ENCODE measurements around the gene TTC12. TPM values are rescaled to one million over a fixed set of nuclear protein-coding genes. Genes with fewer than 3 reads are reported as not detected.
A peak's percentile ranks its signal among the peaks of the same experiment; 100 is the strongest.

The TTC12 gene
- total and polyA plus RNA-seq, 9 of the 15 experiments (the other 6 are each of a cell fraction or from before 2014, with no cell fraction given), result 5.1 to 19.9 (median 13.4) TPM

GRCh38 chr11:113314389-113315301, at the start of gene TTC12 (continued):
- TF ChIP-seq ZBTB34 (CRISPR knock-in tag; IDR thresholded peaks at IDR 0.05) (no peak), HMGN3 (IDR thresholded peaks at IDR 0.05; ENCODE audit: borderline replicate concordance, extremely low read depth, insufficient read length, low read depth, low read length) (peak; percentile 35), ZNF507 (tag; conservative IDR thresholded peaks at IDR 0.05) (no peak), PRPF4 (IDR thresholded peaks at IDR 0.05; ENCODE audit: insufficient read depth, low read depth, low read length, poor library complexity, severe bottlenecking) (no peak), ETS1 (conservative IDR thresholded peaks at IDR 0.05; ENCODE audit: control insufficient read depth, low read depth, low read length) (peak; percentile 83), HDAC1 (IDR thresholded peaks at IDR 0.05) (peak in 1 of 2 experiments; percentile 97; a peak in 2 of 4 replicates), MNT (conservative IDR thresholded peaks at IDR 0.05) (peak; percentile 55 to 85; a peak in 3 of 4 replicates), DLX4 (CRISPR knock-in tag; IDR thresholded peaks at IDR 0.05) (no peak), ATF1 (CRISPR knock-in tag; IDR thresholded peaks at IDR 0.05) (no peak), ATF1 (tag; IDR thresholded peaks at IDR 0.05) (peak; percentile 41; the same call in 1 of the 2 replicates), CTBP1 (IDR thresholded peaks at IDR 0.05; ENCODE audit: borderline replicate concordance) (peak; percentile 65; the same call in 1 of the 2 replicates), PCBP2 (IDR thresholded peaks at IDR 0.05; ENCODE audit: low read depth, low read length, poor library complexity, severe bottlenecking) (no peak), HNRNPLL (IDR thresholded peaks at IDR 0.05; ENCODE audit: low read depth, low read length, poor library complexity, severe bottlenecking) (peak; percentile 98), TSC22D4 (tag; IDR thresholded peaks at IDR 0.05) (no peak), SAP30 (IDR thresholded peaks at IDR 0.05; ENCODE audit: borderline replicate concordance, insufficient read depth, low read depth, low read length, poor library complexity, severe bottlenecking) (peak; percentile 92), NR4A1 (CRISPR knock-in tag; IDR thresholded peaks at IDR 0.05) (no peak), NR4A1 (tag; IDR thresholded peaks at IDR 0.05) (no peak), SIX5 (IDR thresholded peaks at IDR 0.05; ENCODE audit: borderline replicate concordance in 1 of 2, insufficient read depth in 1 of 2, low read depth in 1 of 2, low read length in 2 of 2) (no peak), TBP (optimal IDR thresholded peaks at IDR 0.05; ENCODE audit: low read depth, low read length) (peak; percentile 57), POLR2G (IDR thresholded peaks at IDR 0.05; ENCODE audit: low read depth, low read length) (peak; percentile 78), NRF1 (conservative IDR thresholded peaks at IDR 0.05 in 1 of 2, IDR thresholded peaks at IDR 0.05 in 1 of 2) (peak; percentile 59 to 67), FOXJ2 (tag; IDR thresholded peaks at IDR 0.05) (no peak)
